Esophagus squamous epithelium (tissue), 4 donors: ENCODE data around the gene PLA2G12A.

Experiments
- CTCF ChIP-seq, 6 experiments: fragments of 450-650 bp in 4 of 6; fragments of 200-600 bp in 2 of 6; sonication (generic) in 2 of 6; IDR thresholded peaks; one replicate each; pipeline ENCODE4 v1.5.1; 2016 to 2019; ENCODE audit warnings: antibody characterized with exemption in 6 of 6, mild to moderate bottlenecking in 4 of 6, moderate library complexity in 4 of 6
- POLR2A ChIP-seq, 4 donors: fragments of 450-650 bp; IDR thresholded peaks; one replicate each; pipeline ENCODE4 v1.6.1; 2017; ENCODE audit warnings: antibody characterized with exemption in 4 of 4, mild to moderate bottlenecking in 4 of 4, moderate library complexity in 3 of 4

- TF ChIP-seq CTCF (IDR thresholded peaks at IDR 0.05) (no peak), POLR2A (IDR thresholded peaks at IDR 0.05) (no peak)
Measured at GRCh38 chr4:109738104-109738872, 8.4 kb upstream of the PLA2G12A start.
